Omental fat pad (tissue), 4 donors: ENCODE data around the gene ZBTB25. TPM values are rescaled to one million over a fixed set of nuclear protein-coding genes. Genes with fewer than 3 reads are reported as not detected.

Experiments used
- ATAC-seq: fragments of 150-250 bp; one replicate; pipeline ENCODE4 v1.9.1; 2016; ENCODE audit warnings: mild to moderate bottlenecking, moderate library complexity; ENCODE audit not compliant: low FRiP score
- DNase-seq: peaks from one replicate; pipeline ENCODE4 v3.0.0-alpha.2; 2019; ENCODE audit warnings: low spot score
- total RNA-seq, 4 donors: library from RNA; depleted of rRNA; stranded (reverse); fragments of >200 nt; gene quantifications; one replicate each; pipeline ENCODE4 v1.1.0, GENCODE V29; 2016
- TF ChIP-seq, protein P1 (sequence below), 3 donors: fragments of 450-650 bp; IDR thresholded peaks; one replicate each; pipeline ENCODE4 v1.5.1; 2016 to 2017; ENCODE audit warnings: antibody characterized with exemption in 3 of 3, mild to moderate bottlenecking in 3 of 3, moderate library complexity in 2 of 3

The ZBTB25 gene
- total RNA-seq, 4 donors from 2014 or later: 5.5 to 12.3 (median 8.6) TPM

DNA sequence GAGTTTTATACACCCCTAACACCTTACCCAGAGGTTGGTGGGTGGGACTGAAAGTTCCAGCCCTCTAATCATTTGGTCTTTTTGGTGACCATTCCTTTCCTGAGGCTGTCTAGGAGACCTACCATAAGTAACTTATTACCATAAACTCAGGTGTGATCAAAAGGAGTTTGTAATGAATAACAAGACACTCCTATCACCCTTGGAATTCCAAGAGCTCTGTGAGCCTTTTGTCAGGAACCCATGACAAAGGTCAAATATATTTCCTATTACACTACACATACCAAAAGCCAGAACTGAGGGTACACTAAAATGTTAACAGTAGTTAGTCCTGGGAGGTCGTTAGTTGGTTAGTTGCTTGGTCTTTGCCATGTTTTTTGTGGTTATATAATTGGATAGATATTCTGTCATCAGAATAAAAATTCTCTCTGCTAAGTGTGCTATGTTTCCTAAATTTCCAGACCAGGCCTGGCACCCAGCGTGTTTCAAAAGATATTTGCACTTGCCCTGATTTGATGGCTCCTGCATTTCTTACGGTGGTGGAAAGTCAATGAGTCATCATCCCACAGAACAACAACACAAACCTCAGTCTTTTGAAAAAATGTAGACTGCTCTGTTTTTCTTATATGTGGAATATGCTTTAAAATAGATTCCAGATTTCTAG lies 65.3 kb downstream of the ZBTB25 start:
- ATAC-seq (no peak), DNase-seq (no peak)
- TF ChIP-seq, protein P1, sequence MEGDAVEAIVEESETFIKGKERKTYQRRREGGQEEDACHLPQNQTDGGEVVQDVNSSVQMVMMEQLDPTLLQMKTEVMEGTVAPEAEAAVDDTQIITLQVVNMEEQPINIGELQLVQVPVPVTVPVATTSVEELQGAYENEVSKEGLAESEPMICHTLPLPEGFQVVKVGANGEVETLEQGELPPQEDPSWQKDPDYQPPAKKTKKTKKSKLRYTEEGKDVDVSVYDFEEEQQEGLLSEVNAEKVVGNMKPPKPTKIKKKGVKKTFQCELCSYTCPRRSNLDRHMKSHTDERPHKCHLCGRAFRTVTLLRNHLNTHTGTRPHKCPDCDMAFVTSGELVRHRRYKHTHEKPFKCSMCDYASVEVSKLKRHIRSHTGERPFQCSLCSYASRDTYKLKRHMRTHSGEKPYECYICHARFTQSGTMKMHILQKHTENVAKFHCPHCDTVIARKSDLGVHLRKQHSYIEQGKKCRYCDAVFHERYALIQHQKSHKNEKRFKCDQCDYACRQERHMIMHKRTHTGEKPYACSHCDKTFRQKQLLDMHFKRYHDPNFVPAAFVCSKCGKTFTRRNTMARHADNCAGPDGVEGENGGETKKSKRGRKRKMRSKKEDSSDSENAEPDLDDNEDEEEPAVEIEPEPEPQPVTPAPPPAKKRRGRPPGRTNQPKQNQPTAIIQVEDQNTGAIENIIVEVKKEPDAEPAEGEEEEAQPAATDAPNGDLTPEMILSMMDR (IDR thresholded peaks at IDR 0.05): no peak

DNA sequence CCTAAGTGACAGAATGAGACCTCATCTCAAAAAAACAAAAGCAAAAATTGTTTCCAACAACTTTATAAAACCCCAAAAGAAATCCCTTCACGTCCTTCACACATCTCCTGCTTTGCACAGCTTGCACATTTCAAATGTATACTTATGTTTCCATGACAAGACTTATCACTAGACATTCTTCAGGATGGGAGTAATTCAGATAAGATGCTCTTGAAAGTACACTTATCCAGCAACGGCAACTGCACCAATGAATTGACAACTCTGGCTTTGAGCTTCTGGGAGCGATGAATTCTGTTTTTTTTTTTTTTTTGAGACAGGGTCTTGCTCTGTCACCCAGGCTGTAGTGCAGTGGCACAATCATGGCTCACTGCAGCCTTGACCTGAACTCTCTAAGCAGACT lies 69.1 kb downstream of the ZBTB25 start:
- no peak for DNase-seq
- TF ChIP-seq, protein P1 (IDR thresholded peaks at IDR 0.05): no peak
- no peak for ATAC-seq

DNA sequence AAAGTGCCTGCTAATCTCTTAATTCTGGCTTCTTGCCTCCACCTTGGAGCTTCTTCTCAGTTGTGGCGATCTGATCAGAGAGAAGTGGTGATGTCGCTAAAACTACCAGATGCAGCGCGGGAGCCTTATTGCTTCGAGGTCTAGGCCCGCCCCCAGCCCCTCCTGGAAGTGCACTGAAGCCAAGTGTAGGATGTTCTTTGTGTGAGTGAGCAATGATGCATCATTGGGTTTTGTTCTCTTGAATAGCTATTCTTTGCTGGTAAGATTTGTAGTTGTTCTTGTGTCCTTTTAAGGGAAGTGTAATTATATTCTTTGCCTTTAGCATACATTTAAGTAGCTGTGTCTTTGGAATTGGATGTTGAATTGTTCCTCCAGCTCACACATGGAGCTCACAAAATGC lies 79.7 kb downstream of the ZBTB25 start:
- TF ChIP-seq, protein P1 (IDR thresholded peaks at IDR 0.05): no peak
- ATAC-seq (no peak), DNase-seq (no peak)

DNA sequence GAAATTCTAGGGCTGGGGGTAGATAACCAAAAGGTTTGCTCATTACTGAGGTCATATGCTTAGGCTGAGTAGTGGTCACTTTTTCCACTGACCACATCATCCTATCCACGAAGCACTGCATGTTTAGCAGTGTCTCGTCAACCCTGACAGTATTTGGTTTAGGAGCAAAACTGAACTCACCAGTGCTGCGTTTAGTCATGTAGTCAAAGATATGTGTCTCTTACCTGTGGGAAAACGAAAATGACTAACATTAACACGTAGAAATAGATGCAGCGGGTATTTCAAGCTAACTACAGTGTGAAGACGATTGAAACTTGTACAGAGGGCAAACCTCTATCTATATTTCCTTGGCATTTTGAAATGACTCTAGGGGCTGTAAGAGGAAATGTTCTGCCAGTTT lies 80.9 kb downstream of the ZBTB25 start:
- no peak for DNase-seq
- ATAC-seq: no peak
- TF ChIP-seq, protein P1 (IDR thresholded peaks at IDR 0.05): no peak

DNA sequence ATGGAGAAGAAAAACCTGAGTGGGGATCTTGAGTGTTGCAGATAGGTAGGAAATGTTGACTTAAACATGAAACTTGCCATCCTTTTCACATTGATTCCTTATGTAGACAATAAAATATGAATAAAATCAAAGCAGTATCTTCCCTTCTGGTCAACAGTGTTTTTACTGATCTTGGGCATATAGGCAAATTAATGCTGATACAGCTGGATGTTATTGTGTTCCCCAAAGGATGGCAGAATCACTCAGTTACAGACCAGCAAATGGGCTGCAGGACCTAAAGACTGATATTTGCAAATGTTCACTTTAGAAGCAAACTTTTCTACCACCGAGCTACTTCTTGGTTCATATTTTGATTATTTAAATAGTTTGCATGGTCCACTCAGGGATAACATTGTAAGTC lies 81.6 kb downstream of the ZBTB25 start:
- no peak for ATAC-seq
- TF ChIP-seq, protein P1 (IDR thresholded peaks at IDR 0.05): no peak
- no peak for DNase-seq

DNA sequence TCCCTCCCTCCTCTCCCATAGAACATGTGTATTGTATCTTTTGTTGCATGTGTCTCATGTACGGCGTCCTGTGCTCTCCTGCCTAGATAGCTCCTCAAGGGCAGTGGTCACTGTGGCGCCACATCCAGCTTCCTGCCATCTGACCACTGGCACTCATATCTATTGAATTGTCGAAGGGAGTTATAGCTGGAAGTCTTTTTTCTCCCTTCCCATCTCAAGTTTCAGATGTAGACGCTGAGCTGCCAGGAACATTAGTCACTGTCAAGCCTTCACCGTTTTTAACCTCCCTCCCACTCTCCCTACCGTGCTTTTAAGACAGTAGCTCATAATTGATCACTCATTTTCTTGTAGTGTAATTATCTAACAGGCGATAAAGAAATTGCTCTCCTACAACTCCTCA lies 82.5 kb downstream of the ZBTB25 start:
- TF ChIP-seq, protein P1 (IDR thresholded peaks at IDR 0.05): no peak
- no peak for DNase-seq
- peak; percentile 75 for ATAC-seq

DNA sequence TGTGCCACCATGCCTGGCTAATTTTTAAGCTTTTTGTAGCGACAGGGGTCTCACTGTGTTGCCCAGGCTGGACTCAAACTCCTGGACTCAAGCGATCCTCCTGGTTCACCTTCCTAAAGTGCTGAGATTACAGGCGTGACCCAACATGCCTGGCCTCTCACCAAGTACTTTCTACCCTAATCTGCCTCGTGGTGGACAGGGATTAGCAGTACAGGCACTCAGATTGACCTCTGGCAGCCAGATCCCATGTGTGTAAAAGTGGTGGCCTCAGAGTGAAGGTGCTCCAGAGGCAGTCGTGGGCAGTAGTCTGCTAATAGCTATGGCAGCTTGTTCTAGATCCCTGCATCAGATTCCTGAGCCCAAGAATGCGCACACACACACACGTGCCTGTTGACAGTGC lies 84.6 kb downstream of the ZBTB25 start:
- DNase-seq: no peak
- TF ChIP-seq, protein P1 (IDR thresholded peaks at IDR 0.05): no peak
- no peak for ATAC-seq
